Measurements from ENCODE around the gene CDK19.

DNA sequence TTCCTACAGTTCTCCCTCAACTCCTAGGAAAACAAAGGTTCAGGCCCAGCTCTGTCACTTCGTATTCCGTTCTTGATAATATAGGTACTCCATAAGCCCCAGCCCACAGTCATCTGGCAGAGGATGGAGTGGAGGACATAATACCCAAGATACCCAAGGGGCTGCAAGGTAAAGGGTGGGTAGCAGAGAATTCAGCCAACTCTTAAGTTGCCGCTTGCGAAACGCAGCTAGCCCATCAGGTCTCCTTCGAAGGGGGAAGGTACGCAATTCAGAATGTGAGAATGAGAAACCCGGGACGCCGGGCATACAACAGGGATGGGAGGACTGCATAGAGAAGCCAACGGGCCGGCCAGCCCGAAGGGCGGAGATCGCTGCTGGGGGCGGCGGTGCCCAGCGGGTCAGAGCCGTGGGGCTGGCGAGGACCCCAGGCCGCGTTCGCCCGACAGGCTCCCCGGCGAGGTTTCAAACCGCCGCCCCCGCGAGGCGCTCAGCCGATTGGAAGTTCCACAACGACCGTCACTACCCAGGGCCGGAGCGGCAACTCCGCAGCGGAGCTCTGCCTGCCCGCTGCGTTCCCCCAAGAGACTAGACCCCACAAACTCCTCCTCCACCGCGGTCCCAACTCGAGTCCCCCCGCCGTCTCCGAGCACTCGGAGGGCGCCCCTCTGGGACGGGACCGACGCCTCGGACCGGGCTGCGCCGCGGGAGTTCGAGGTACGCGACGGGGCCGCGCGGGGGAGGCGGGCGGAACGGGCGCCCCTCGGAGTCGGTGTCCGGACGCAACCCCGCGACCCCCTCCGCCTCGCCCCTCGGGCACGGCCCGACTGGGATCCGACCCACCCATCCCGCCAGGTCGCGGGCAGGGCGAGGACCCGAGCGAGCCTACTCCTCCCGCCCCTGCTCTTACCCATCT lies 911 bp downstream of the CDK19 start:
- TF ChIP-seq RAD51 (IDR thresholded peaks at IDR 0.05) (no peak), TAF1 (IDR thresholded peaks at IDR 0.05; ENCODE audit: borderline replicate concordance, low read depth, low read length) (no peak)

Measured in GM12878 (cell line).